Gastroesophageal sphincter (tissue), 3 donors: ENCODE results near the gene TALDO1.

Source experiments
- EP300 ChIP-seq: sonication (generic); formaldehyde crosslinking; IDR thresholded peaks from one replicate; pipeline ENCODE4 v1.6.1; 2017; ENCODE audit warnings: antibody characterized with exemption, mild to moderate bottlenecking
- POLR2A ChIP-seq, 2 donors: fragments of 450-650 bp; IDR thresholded peaks; one replicate each; pipeline ENCODE4 v1.6.1; 2017; ENCODE audit warnings: antibody characterized with exemption in 2 of 2, mild to moderate bottlenecking in 2 of 2, moderate library complexity in 1 of 2
- POLR2AphosphoS5 ChIP-seq: sonication (generic); formaldehyde crosslinking; IDR thresholded peaks from one replicate; pipeline ENCODE4 v1.6.1; 2017; ENCODE audit warnings: antibody characterized with exemption
- TF ChIP-seq, protein P1 (sequence below), 4 experiments: fragments of 200-600 bp in 2 of 4; fragments of 450-650 bp in 2 of 4; sonication (generic) in 1 of 4; IDR thresholded peaks; one replicate each; pipeline ENCODE4 v1.5.1; 2017 to 2019; ENCODE audit warnings: antibody characterized with exemption in 4 of 4, mild to moderate bottlenecking in 2 of 4, moderate library complexity in 2 of 4

- TF ChIP-seq, protein P1, sequence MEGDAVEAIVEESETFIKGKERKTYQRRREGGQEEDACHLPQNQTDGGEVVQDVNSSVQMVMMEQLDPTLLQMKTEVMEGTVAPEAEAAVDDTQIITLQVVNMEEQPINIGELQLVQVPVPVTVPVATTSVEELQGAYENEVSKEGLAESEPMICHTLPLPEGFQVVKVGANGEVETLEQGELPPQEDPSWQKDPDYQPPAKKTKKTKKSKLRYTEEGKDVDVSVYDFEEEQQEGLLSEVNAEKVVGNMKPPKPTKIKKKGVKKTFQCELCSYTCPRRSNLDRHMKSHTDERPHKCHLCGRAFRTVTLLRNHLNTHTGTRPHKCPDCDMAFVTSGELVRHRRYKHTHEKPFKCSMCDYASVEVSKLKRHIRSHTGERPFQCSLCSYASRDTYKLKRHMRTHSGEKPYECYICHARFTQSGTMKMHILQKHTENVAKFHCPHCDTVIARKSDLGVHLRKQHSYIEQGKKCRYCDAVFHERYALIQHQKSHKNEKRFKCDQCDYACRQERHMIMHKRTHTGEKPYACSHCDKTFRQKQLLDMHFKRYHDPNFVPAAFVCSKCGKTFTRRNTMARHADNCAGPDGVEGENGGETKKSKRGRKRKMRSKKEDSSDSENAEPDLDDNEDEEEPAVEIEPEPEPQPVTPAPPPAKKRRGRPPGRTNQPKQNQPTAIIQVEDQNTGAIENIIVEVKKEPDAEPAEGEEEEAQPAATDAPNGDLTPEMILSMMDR (IDR thresholded peaks at IDR 0.05): no peak
- TF ChIP-seq POLR2AphosphoS5: no peak
- TF ChIP-seq POLR2A (IDR thresholded peaks at IDR 0.05): no peak
- TF ChIP-seq EP300: no peak
These were observed 42.0 kb downstream of the TALDO1 start for GRCh38 chr11:788953-789940.
